ENCODE data around the gene UBE2H. TPM values are rescaled to one million over a fixed set of nuclear protein-coding genes. Genes with fewer than 3 reads are reported as not detected.

The UBE2H gene
- total RNA-seq, 1 experiment from 2014 or later, result 37.4 TPM

- in situ Hi-C loops (cut with HindIII; ENCODE audit: low pct_unique_long_range_greater_than_20kb, low sequenced_read_pairs), result no loop called here
- no peak for DNase-seq (ENCODE audit: low read depth, low spot score)
These were observed 162.6 kb downstream of the UBE2H start for GRCh38 chr7:129790136-129790535.

GRCh38 chr7:129789652-129790051 lies 163.1 kb downstream of the UBE2H start:
- DNase-seq (ENCODE audit: low read depth, low spot score), result no peak
- in situ Hi-C loops (cut with HindIII; ENCODE audit: low pct_unique_long_range_greater_than_20kb, low sequenced_read_pairs), result no loop called here

DNA sequence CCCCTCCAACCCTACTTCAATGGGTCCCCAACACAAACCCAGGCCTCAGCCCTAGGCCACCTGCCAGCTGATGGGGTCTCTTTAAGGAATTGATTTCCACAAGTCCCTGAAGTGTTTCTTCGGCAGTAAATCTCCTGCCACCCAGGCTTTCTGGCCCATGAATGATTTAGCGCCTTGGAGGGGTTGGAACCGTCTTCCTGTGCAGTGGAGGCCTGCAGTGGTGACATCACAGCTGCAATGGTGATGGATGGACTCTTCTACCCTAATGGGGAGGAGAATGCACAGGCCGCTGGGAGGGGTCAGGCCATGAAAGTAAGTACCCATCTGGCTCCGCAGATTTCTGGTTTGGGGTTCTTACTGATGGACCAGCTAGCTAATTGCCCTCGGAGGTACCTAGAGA lies 163.8 kb downstream of the UBE2H start:
- in situ Hi-C loops (cut with HindIII; ENCODE audit: low pct_unique_long_range_greater_than_20kb, low sequenced_read_pairs), result no loop called here
- no peak for DNase-seq (ENCODE audit: low read depth, low spot score)

DNA sequence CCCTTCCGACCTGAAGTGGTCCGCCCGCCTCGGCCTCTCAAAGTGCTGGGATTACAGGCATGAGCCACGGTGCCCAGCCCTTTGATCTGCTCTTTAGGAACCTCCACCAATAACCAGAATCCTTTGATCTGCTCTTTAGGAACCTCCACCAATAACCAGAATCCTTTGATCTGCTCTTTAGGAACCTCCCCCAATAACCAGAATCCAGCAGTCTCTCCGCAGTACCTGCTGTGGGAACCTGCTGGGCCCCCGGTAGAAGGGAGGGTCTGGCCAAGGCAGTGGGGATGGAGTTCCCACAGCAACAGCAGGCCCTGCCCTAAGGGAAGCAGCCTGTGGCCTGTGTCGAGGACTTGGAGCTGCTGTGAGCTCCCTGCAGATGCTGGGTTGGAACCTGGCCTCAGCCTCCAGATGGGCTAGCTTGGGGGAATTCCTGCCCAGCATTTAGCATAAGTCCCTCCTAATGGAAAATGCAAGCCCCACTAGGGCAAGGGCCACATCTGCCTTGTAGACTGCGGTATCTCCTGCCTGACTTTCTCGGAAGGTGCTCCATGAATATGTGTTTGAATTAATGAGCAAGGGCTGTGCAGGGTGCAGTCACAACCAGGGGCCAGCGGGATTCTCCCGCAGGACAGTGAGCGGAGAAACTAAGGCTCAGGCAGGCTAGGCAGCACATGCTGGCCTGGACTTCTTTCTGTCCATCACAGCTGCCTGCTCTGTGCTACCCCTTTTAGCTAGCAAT lies 165.8 kb downstream of the UBE2H start:
- in situ Hi-C loops (cut with HindIII; ENCODE audit: low pct_unique_long_range_greater_than_20kb, low sequenced_read_pairs), result no loop called here
- DNase-seq (ENCODE audit: low read depth, low spot score), result no peak

DNA sequence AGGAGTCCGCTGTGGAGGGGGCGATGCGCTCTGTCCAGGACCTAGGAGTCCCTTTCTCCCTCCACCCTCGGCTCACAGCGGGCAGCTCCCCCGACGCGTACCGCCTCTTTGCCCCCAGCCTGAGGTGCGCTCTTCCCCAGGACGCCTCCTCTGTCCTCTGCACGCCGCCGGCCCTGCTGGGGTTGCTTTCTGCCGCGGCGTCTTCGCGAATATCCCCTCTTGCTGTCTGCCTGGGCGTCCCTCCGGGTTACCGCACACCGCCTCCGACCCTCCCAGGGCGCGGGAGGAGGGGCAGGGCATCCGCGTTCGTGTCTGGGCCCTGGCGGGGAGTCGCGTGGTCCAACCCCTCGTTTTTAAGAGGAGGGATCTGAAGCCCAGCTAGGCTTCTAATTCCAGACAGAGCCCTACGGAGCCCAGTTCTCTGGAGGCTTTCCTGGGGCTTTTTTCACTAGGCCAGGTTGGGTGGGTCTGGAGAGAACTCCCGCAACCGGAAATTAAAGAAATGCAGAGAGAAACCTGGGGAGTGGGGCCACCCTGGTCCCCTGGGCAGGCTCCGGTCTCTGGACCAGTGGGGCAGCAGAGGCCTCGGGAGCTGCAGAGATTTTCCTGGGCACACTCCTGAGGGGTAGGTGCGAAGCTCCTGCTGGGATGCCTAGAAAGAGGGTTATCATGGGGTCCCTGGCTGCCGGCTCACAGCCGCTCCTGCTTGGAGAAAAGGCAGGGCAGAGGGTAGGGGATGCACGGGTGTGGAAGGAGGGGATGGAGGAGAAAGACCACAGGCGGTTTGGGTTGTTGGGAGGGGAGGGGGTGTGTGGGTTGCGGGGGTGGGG lies 166.9 kb downstream of the UBE2H start:
- in situ Hi-C loops (cut with HindIII; ENCODE audit: low pct_unique_long_range_greater_than_20kb, low sequenced_read_pairs), result no loop called here
- no peak for DNase-seq (ENCODE audit: low read depth, low spot score)

GRCh38 chr7:129784783-129785684 lies 167.7 kb downstream of the UBE2H start:
- in situ Hi-C loops (cut with HindIII; ENCODE audit: low pct_unique_long_range_greater_than_20kb, low sequenced_read_pairs), result no loop called here
- DNase-seq (ENCODE audit: low read depth, low spot score), result no peak

- DNase-seq (ENCODE audit: low read depth, low spot score), result no peak
These were observed 168.3 kb downstream of the UBE2H start for GRCh38 chr7:129784437-129784782.

DNA sequence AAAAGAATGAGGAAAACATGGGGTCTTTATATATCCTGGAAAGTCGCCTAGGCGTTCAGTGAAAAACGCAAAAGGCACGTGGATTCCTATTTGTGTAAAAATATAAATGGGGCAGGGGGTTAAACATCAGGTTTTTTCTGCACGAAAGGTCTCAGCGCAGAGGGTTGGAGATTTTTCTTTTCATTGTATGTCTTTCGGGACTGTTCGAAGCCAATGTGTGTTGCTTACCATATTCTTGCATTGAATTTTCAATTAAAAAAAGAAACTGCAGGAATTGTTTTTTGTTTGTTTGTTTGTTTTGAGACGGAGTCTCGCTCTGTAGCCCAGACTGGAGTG lies 169.2 kb downstream of the UBE2H start:
- in situ Hi-C loops (cut with HindIII; ENCODE audit: low pct_unique_long_range_greater_than_20kb, low sequenced_read_pairs), result no loop called here
- DNase-seq (ENCODE audit: low read depth, low spot score), result no peak

More at GRCh38 chr7:129784437-129784782, 168.3 kb downstream of the UBE2H start:
- in situ Hi-C loops (cut with HindIII; ENCODE audit: low pct_unique_long_range_greater_than_20kb, low sequenced_read_pairs), result no loop called here

GRCh38 chr7:129782818-129783583 lies 169.8 kb downstream of the UBE2H start:
- in situ Hi-C loops (cut with HindIII; ENCODE audit: low pct_unique_long_range_greater_than_20kb, low sequenced_read_pairs), result no loop called here
- DNase-seq (ENCODE audit: low read depth, low spot score), result no peak

DNA sequence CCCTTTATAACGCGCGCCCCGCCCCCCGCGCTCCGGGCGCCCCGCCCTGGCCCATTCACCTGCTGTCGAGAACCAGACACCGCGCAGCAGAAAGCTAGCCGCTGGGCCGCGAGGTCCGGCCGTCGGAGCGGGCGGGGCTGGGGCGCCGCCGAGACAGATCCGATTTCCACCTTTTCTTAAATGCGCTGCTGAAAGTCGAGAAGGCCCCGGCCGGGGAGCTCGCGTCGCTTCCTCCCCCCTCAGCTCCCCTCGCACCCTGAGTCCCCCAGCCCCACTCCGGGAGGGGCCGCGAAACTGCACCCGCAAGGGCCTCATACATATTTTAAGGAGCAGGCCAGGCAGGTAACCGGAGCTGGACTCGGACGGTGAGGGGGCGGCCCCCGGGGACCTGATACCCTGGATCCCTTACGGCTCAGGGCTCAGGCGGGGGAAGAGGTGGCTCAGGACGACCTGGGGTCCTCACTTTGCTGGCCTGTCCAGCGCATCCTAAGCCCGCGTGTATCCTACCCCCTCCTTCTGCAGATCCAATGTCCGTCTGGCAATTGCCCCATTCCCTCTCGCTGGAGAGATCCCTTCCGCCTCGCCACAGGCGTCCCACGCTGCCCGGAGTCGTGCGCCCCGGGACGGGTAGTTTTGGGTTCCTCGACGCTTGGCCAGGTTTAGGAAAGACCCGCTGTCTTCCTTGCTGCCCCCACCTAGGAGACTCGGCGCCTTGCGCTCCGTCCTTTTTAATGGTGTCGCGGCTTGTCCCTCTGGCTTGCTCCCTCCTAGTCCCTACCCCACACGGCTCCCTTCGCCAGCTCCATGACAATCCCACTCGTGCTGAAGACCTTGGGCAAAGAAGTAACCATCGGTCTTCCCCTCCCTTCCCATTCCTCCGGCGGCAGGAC lies 170.6 kb downstream of the UBE2H start:
- DNase-seq (ENCODE audit: low read depth, low spot score), result no peak
- in situ Hi-C loops (cut with HindIII; ENCODE audit: low pct_unique_long_range_greater_than_20kb, low sequenced_read_pairs), result no loop called here

DNA sequence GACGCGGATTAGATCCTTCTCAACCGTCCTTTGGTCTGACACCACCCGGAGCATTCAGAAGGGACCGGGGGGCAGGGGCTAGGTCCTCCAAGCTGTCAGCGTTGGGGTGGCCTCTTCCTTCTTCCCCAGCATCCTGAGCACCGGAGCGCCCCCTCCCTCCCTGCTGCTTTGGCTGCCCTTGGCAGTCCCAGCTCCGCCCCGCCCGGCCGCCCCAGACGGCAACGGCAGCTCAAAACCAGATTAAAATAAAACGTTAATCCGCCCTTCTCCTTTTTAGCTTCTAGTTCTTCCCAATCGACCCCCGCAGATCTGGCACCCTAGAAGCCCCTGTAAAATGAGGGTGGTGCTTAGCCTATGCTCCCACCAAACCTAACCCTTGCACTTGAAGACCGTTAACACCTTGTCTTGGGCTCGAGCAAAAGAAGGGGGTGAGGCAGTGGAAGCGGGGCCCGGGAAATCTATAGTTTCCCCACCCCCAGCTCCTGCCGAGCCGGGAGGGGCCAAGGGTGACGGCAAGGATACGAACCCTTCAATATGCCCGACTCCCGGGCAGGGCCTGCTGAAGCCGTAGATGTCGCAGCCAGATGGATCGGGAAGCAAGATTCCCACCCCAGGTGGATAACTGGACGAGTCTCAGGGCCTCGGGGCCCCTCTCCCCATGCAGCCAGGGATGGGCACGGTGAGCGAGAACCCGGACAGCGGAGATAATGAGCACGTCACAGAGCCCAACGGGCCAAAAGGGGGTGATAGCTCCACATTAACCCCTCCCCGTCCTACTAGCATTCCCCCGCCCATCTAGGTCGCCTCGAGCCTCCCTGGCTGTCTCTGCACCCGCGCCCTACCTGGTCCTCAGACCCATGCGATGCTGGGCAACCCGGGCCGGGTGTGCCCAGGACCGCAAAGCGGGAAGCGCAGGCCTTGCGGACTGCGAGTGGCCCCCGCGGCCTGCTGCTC lies 171.5 kb downstream of the UBE2H start:
- in situ Hi-C loops (cut with HindIII; ENCODE audit: low pct_unique_long_range_greater_than_20kb, low sequenced_read_pairs), result no loop called here
- peak; percentile 21 for DNase-seq (ENCODE audit: low read depth, low spot score)

Small RNAs within 50 kb of the gene (small RNA-seq; reads per million reads assigned to genes)
- gene RF00019, result 0 reads per million in 2 experiments

Other genes with a start within 250 kb of the UBE2H start
- 41.4 and 47.1 TPM in 2 replicates for gene ZC3HC1, start 98.4 kb upstream of the UBE2H start, total RNA-seq (2014; rRNA removed; shearing (Covaris generic))
- gene KLHDC10, start 117.6 kb upstream of the UBE2H start, total RNA-seq (2014; rRNA removed; shearing (Covaris generic)), result 38.2 and 39.6 TPM in 2 replicates